H9 (cell line): ENCODE measurements around the gene IQCE. TPM values are rescaled to one million over a fixed set of nuclear protein-coding genes. Genes with fewer than 3 reads are reported as not detected.

Experiments used
- DNase-seq: peaks from one replicate; pipeline ENCODE4 v3.0.0-alpha.2; 2017
- H2AFZ ChIP-seq: one replicate; pipeline ENCODE4 v1.6.1; 2013; ENCODE audit warnings: mild to moderate bottlenecking, low read length, control low read depth, moderate library complexity
- H2AK5ac ChIP-seq: 2 replicates; pipeline ENCODE4 v1.6.1; 2013; ENCODE audit warnings: low read length, control low read depth, mixed read lengths; ENCODE audit not compliant: insufficient read length
- H2BK120ac ChIP-seq: one replicate; pipeline ENCODE4 v1.6.1; 2013; ENCODE audit warnings: low read depth, mild to moderate bottlenecking, low read length, control low read depth, inconsistent platforms; ENCODE audit not compliant: poor library complexity, severe bottlenecking
- H2BK12ac ChIP-seq: 2 replicates; pipeline ENCODE4 v1.6.1; 2013; ENCODE audit warnings: low read length, control low read depth, mixed read lengths, low read depth; ENCODE audit not compliant: insufficient read length
- H2BK15ac ChIP-seq: 2 replicates; pipeline ENCODE4 v1.6.1; 2013; ENCODE audit warnings: low read depth, low read length, control low read depth
- H2BK20ac ChIP-seq: one replicate; pipeline ENCODE4 v1.6.1; 2013; ENCODE audit warnings: low read depth, mild to moderate bottlenecking, low read length, control low read depth, inconsistent platforms; ENCODE audit not compliant: poor library complexity, severe bottlenecking
- H2BK5ac ChIP-seq: 2 replicates; pipeline ENCODE4 v1.6.1; 2013; ENCODE audit warnings: low read length, control low read depth, mixed read lengths; ENCODE audit not compliant: insufficient read length
- H3K14ac ChIP-seq: 2 replicates; pipeline ENCODE4 v1.6.1; 2013; ENCODE audit warnings: low read length, control low read depth; ENCODE audit not compliant: insufficient read depth
- H3K18ac ChIP-seq: 2 replicates; pipeline ENCODE4 v1.6.1; 2013; ENCODE audit warnings: low read depth, mild to moderate bottlenecking, mixed read lengths, low read length, control low read depth; ENCODE audit not compliant: insufficient read length
- H3K23ac ChIP-seq: 2 replicates; pipeline ENCODE4 v1.6.1; 2013; ENCODE audit warnings: low read length, control low read depth, mixed read lengths, low read depth; ENCODE audit not compliant: insufficient read length
- H3K23me2 ChIP-seq: 2 replicates; pipeline ENCODE4 v1.6.1; 2013; ENCODE audit warnings: low read depth, mild to moderate bottlenecking, mixed read lengths, low read length, control low read depth; ENCODE audit not compliant: insufficient read length, poor library complexity, severe bottlenecking
- H3K27ac ChIP-seq: 2 replicates; pipeline ENCODE4 v1.5.1; 2013; ENCODE audit warnings: low read length, control low read depth, mixed read lengths, low read depth; ENCODE audit not compliant: insufficient read length
- H3K27me3 ChIP-seq: 2 replicates; pipeline ENCODE4 v1.6.1; 2013; ENCODE audit warnings: low read length, control low read depth, inconsistent platforms; ENCODE audit not compliant: insufficient read depth
- H3K4ac ChIP-seq: 2 replicates; pipeline ENCODE4 v1.6.1; 2013; ENCODE audit warnings: low read depth, mild to moderate bottlenecking, control low read depth, inconsistent platforms, low read length, moderate library complexity
- H3K4me1 ChIP-seq: 2 replicates; pipeline ENCODE4 v1.6.1; 2013; ENCODE audit warnings: low read length, control low read depth, inconsistent platforms; ENCODE audit not compliant: insufficient read depth
- H3K4me2 ChIP-seq: 2 replicates; pipeline ENCODE4 v1.6.1; 2013; ENCODE audit warnings: low read length, control low read depth, mixed read lengths; ENCODE audit not compliant: insufficient read length, insufficient read depth
- H3K56ac ChIP-seq: 2 replicates; pipeline ENCODE4 v1.6.1; 2013; ENCODE audit warnings: low read depth, mild to moderate bottlenecking, mixed read lengths, low read length, control low read depth; ENCODE audit not compliant: insufficient read length
- H3K79me1 ChIP-seq: 2 replicates; pipeline ENCODE4 v1.6.1; 2013; ENCODE audit warnings: low read depth, mild to moderate bottlenecking, moderate library complexity, low read length, control low read depth, inconsistent platforms; ENCODE audit not compliant: insufficient read depth, poor library complexity, severe bottlenecking
- H3K79me2 ChIP-seq: 2 replicates; pipeline ENCODE4 v1.6.1; 2013; ENCODE audit warnings: low read length, control low read depth, inconsistent platforms; ENCODE audit not compliant: insufficient read depth
- H3K9ac ChIP-seq: 2 replicates; pipeline ENCODE4 v1.6.1; 2013; ENCODE audit warnings: low read length, control low read depth, mixed read lengths; ENCODE audit not compliant: insufficient read length; ENCODE audit errors: extremely low read depth
- H3K9me3 ChIP-seq: one replicate; pipeline ENCODE4 v1.6.1; 2013; ENCODE audit warnings: low read depth, low read length, inconsistent platforms; ENCODE audit not compliant: control insufficient read depth
- H3T11ph ChIP-seq: one replicate; pipeline ENCODE4 v1.6.1; 2013; ENCODE audit warnings: mild to moderate bottlenecking, low read length, control low read depth, inconsistent platforms
- H4K20me1 ChIP-seq: one replicate; pipeline ENCODE4 v1.6.1; 2013; ENCODE audit not compliant: control insufficient read depth, insufficient read length, insufficient read depth
- H4K5ac ChIP-seq: 2 replicates; pipeline ENCODE4 v1.6.1; 2013; ENCODE audit warnings: low read depth, mild to moderate bottlenecking, mixed read lengths, low read length, control low read depth; ENCODE audit not compliant: insufficient read length
- H4K8ac ChIP-seq: replicated peaks from 2 replicates; pipeline ENCODE4 v1.6.1; 2013; ENCODE audit warnings: low read length, control low read depth, mixed read lengths, low read depth; ENCODE audit not compliant: insufficient read length
- H4K91ac ChIP-seq: 2 replicates; pipeline ENCODE4 v1.6.1; 2013; ENCODE audit warnings: low read depth, mild to moderate bottlenecking, moderate library complexity, mixed read lengths, low read length, control low read depth; ENCODE audit not compliant: insufficient read length
- H3K27ac Mint-ChIP-seq, 3 experiments: 2 replicates in 2 of 3; 3 replicates in 1 of 3; pipeline ENCODE4 v1.8.0; 2020 to 2021; ENCODE audit warnings: mixed read lengths in 3 of 3, mild to moderate bottlenecking in 1 of 3, moderate library complexity in 1 of 3
- H3K27me3 Mint-ChIP-seq: 2 replicates; pipeline ENCODE4 v1.8.0; 2021; ENCODE audit warnings: low read depth, mild to moderate bottlenecking, moderate library complexity, mixed read lengths
- H3K36me3 Mint-ChIP-seq, 3 experiments: 2 replicates in 2 of 3; 3 replicates in 1 of 3; pipeline ENCODE4 v1.8.0; 2020 to 2021; ENCODE audit warnings: low read depth in 3 of 3, mixed read lengths in 3 of 3; ENCODE audit not compliant: insufficient read depth in 1 of 3
- H3K4me1 Mint-ChIP-seq, 2 experiments: 2 replicates each; pipeline ENCODE4 v1.8.0; 2020; ENCODE audit warnings: mixed read lengths in 2 of 2
- H3K4me3 Mint-ChIP-seq, 2 experiments: 2 replicates in 1 of 2; 3 replicates in 1 of 2; pipeline ENCODE4 v1.8.0; 2020 to 2021; ENCODE audit warnings: mild to moderate bottlenecking in 2 of 2, mixed read lengths in 2 of 2, moderate library complexity in 1 of 2
- H3K9me3 Mint-ChIP-seq, 2 experiments: 2 replicates in 1 of 2; 3 replicates in 1 of 2; pipeline ENCODE4 v1.8.0; 2020; ENCODE audit warnings: mild to moderate bottlenecking in 2 of 2, mixed read lengths in 2 of 2, moderate library complexity in 1 of 2
- WGBS: extraction: QIAGEN DNeasy Blood & Tissue Kit; methylation state at CpG from one replicate; pipeline ENCODE4 v1.1.7; 2013; ENCODE audit warnings: missing lambda C conversion rate, low lambda C conversion rate, mixed read lengths; ENCODE audit not compliant: insufficient read length; ENCODE audit errors: extremely low coverage; 5-methylcytosine and 5-hydroxymethylcytosine counted together
- total RNA-seq: library from RNA; stranded (reverse); gene quantifications from 2 replicates; pipeline ENCODE4 v1.2.1, GENCODE V29; 2021
- TF ChIP-seq, protein P1 (sequence below): fragments of 200-600 bp; sonication (generic); conservative IDR thresholded peaks from 3 replicates; pipeline ENCODE4 v1.8.0; 2021; ENCODE audit warnings: antibody characterized with exemption, mild to moderate bottlenecking

IQCE gene
- total RNA-seq, 1 experiment from 2014 or later = 7.0 TPM

GRCh38 chr7:2654059-2654458 is 95.3 kb downstream of the IQCE start:
- WGBS = no CpG with 5 or more reads among the region's 5 CpGs
- no peak overlapping the region for H4K8ac ChIP-seq
- no peaks in the 10 kb centered on the region for H3K4me1 ChIP-seq
- H2BK12ac ChIP-seq = no peak overlapping the region
- Mint-ChIP-seq H3K27ac (no peak overlapping the region), H3K9me3 (no peaks in the 10 kb centered on the region; a peak in 1 of 5 replicates), H3K4me1 (peaks cover 0 to 3% of the 10 kb centered on the region in 2 experiments; a peak in 1 of 4 replicates), H3K4me3 (no peak overlapping the region), H3K27me3 (no peaks in the 10 kb centered on the region), H3K36me3 (peaks cover 23 to 47% (median 38%) of the 10 kb centered on the region in 3 experiments)
- H2AFZ ChIP-seq = no peak overlapping the region
- H3T11ph ChIP-seq = no peak overlapping the region
- no peak for DNase-seq
- H3K23ac ChIP-seq = no peak overlapping the region
- no peaks in the 10 kb centered on the region for H3K27me3 ChIP-seq
- no peak overlapping the region for H3K14ac ChIP-seq
- no peak overlapping the region for H3K4me2 ChIP-seq
- H2AK5ac ChIP-seq = no peak overlapping the region
- H2BK20ac ChIP-seq = no peak overlapping the region
- H3K56ac ChIP-seq = no peak overlapping the region
- H3K23me2 ChIP-seq = no peaks in the 10 kb centered on the region
- H3K27ac ChIP-seq = no peak overlapping the region
- H3K9ac ChIP-seq = no peak overlapping the region
- no peaks in the 10 kb centered on the region for H3K79me1 ChIP-seq
- H4K5ac ChIP-seq = no peak overlapping the region
- no peaks in the 10 kb centered on the region for H3K9me3 ChIP-seq
- H4K91ac ChIP-seq = no peak overlapping the region
- H2BK5ac ChIP-seq = no peak overlapping the region
- H4K20me1 ChIP-seq = no peaks in the 10 kb centered on the region
- H2BK15ac ChIP-seq = no peak overlapping the region
- no peak overlapping the region for H3K4ac ChIP-seq
- no peak overlapping the region for H3K18ac ChIP-seq
- TF ChIP-seq, protein P1, sequence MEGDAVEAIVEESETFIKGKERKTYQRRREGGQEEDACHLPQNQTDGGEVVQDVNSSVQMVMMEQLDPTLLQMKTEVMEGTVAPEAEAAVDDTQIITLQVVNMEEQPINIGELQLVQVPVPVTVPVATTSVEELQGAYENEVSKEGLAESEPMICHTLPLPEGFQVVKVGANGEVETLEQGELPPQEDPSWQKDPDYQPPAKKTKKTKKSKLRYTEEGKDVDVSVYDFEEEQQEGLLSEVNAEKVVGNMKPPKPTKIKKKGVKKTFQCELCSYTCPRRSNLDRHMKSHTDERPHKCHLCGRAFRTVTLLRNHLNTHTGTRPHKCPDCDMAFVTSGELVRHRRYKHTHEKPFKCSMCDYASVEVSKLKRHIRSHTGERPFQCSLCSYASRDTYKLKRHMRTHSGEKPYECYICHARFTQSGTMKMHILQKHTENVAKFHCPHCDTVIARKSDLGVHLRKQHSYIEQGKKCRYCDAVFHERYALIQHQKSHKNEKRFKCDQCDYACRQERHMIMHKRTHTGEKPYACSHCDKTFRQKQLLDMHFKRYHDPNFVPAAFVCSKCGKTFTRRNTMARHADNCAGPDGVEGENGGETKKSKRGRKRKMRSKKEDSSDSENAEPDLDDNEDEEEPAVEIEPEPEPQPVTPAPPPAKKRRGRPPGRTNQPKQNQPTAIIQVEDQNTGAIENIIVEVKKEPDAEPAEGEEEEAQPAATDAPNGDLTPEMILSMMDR = no peak
- H3K79me2 ChIP-seq = no peaks in the 10 kb centered on the region
- H2BK120ac ChIP-seq = no peak overlapping the region
